Measurements from ENCODE around the gene SUPT6H.

The SUPT6H gene

GRCh38 chr17:28626818-28627217 lies 35.2 kb upstream of the SUPT6H start:
- H3K9me3 ChIP-seq (ENCODE audit: insufficient read depth, low read depth, low read length): no peaks in the 10 kb centered on the region
- no peak overlapping the region for H3K4me3 ChIP-seq (ENCODE audit: low read length)
- H3K27me3 ChIP-seq (ENCODE audit: insufficient read depth, low read length): no peaks in the 10 kb centered on the region
- no peak overlapping the region for H3K27ac ChIP-seq (ENCODE audit: low read length)
- no peak overlapping the region for H3K9ac ChIP-seq (ENCODE audit: low read depth, low read length)
- H3K4me1 ChIP-seq (ENCODE audit: insufficient read depth, low read length): no peaks in the 10 kb centered on the region
- H3K36me3 ChIP-seq (ENCODE audit: insufficient read depth, low read depth, low read length): peaks cover 93% of the 10 kb centered on the region

GRCh38 chr17:28634206-28634865 lies 27.7 kb upstream of the SUPT6H start:
- Histone ChIP-seq H3K27me3 (ENCODE audit: insufficient read depth, low read length) (no peaks in the 10 kb centered on the region), H3K27ac (ENCODE audit: low read length) (no peak overlapping the region), H3K9ac (ENCODE audit: low read depth, low read length) (no peak overlapping the region), H3K4me1 (ENCODE audit: insufficient read depth, low read length) (no peaks in the 10 kb centered on the region), H3K4me3 (ENCODE audit: low read length) (no peak overlapping the region), H3K9me3 (ENCODE audit: insufficient read depth, low read depth, low read length) (no peaks in the 10 kb centered on the region), H3K36me3 (ENCODE audit: insufficient read depth, low read depth, low read length) (peaks cover 100% of the 10 kb centered on the region)

- Histone ChIP-seq H3K9ac (ENCODE audit: low read depth, low read length) (no peak overlapping the region), H3K27ac (ENCODE audit: low read length) (no peak overlapping the region), H3K4me3 (ENCODE audit: low read length) (no peak overlapping the region), H3K36me3 (ENCODE audit: insufficient read depth, low read depth, low read length) (peaks cover 99% of the 10 kb centered on the region), H3K27me3 (ENCODE audit: insufficient read depth, low read length) (no peaks in the 10 kb centered on the region), H3K9me3 (ENCODE audit: insufficient read depth, low read depth, low read length) (no peaks in the 10 kb centered on the region), H3K4me1 (ENCODE audit: insufficient read depth, low read length) (no peaks in the 10 kb centered on the region)
Measured at GRCh38 chr17:28635506-28635905, 26.5 kb upstream of the SUPT6H start.

- no peak overlapping the region for H3K27ac ChIP-seq (ENCODE audit: low read length)
- no peak overlapping the region for H3K4me3 ChIP-seq (ENCODE audit: low read length)
- H3K4me1 ChIP-seq (ENCODE audit: insufficient read depth, low read length): peaks cover 5% of the 10 kb centered on the region; the same call in 1 of the 2 replicates
- H3K9ac ChIP-seq (ENCODE audit: low read depth, low read length): no peak overlapping the region
- H3K36me3 ChIP-seq (ENCODE audit: insufficient read depth, low read depth, low read length): peaks cover 71% of the 10 kb centered on the region
- no peaks in the 10 kb centered on the region for H3K9me3 ChIP-seq (ENCODE audit: insufficient read depth, low read depth, low read length)
- no peaks in the 10 kb centered on the region for H3K27me3 ChIP-seq (ENCODE audit: insufficient read depth, low read length)
Measured at GRCh38 chr17:28641579-28641978, 20.4 kb upstream of the SUPT6H start.

- Histone ChIP-seq H3K9me3 (ENCODE audit: insufficient read depth, low read depth, low read length) (no peaks in the 10 kb centered on the region), H3K27me3 (ENCODE audit: insufficient read depth, low read length) (no peaks in the 10 kb centered on the region), H3K36me3 (ENCODE audit: insufficient read depth, low read depth, low read length) (peaks cover 56% of the 10 kb centered on the region), H3K9ac (ENCODE audit: low read depth, low read length) (peak overlapping the region; percentile 84), H3K27ac (ENCODE audit: low read length) (peak overlapping the region; percentile 48), H3K4me1 (ENCODE audit: insufficient read depth, low read length) (peaks cover 5% of the 10 kb centered on the region; the same call in 1 of the 2 replicates), H3K4me3 (ENCODE audit: low read length) (peak overlapping the region; percentile 89)
Measured at GRCh38 chr17:28643983-28644786, 17.8 kb upstream of the SUPT6H start.

GRCh38 chr17:28644787-28645575 lies 17.0 kb upstream of the SUPT6H start, which contains the start of gene BLTP2:
TSS of gene BLTP2 (minus strand) at chr17:28645158. CDS start at chr17:28645056, 102 bp downstream.
- Histone ChIP-seq H3K9me3 (ENCODE audit: insufficient read depth, low read depth, low read length) (no peaks in the 10 kb centered on the region), H3K27me3 (ENCODE audit: insufficient read depth, low read length) (no peaks in the 10 kb centered on the region), H3K9ac (ENCODE audit: low read depth, low read length) (peak within 1 kb of the TSS; percentile 84), H3K4me1 (ENCODE audit: insufficient read depth, low read length) (peaks cover 5% of the 10 kb centered on the region; the same call in 1 of the 2 replicates), H3K36me3 (ENCODE audit: insufficient read depth, low read depth, low read length) (peaks cover 49% of the 10 kb centered on the region), H3K27ac (ENCODE audit: low read length) (peak within 1 kb of the TSS; percentile 61), H3K4me3 (ENCODE audit: low read length) (peak within 1 kb of the TSS; percentile 89)

GRCh38 chr17:28645576-28645939 lies 16.4 kb upstream of the SUPT6H start:
- Histone ChIP-seq H3K36me3 (ENCODE audit: insufficient read depth, low read depth, low read length) (peaks cover 44% of the 10 kb centered on the region), H3K4me1 (ENCODE audit: insufficient read depth, low read length) (peaks cover 5% of the 10 kb centered on the region; the same call in 1 of the 2 replicates), H3K27ac (ENCODE audit: low read length) (peak overlapping the region; percentile 61), H3K27me3 (ENCODE audit: insufficient read depth, low read length) (no peaks in the 10 kb centered on the region), H3K4me3 (ENCODE audit: low read length) (peak overlapping the region; percentile 89), H3K9ac (ENCODE audit: low read depth, low read length) (peak overlapping the region; percentile 84; the same call in 1 of the 2 replicates), H3K9me3 (ENCODE audit: insufficient read depth, low read depth, low read length) (no peaks in the 10 kb centered on the region)

GRCh38 chr17:28646039-28646754 lies 15.8 kb upstream of the SUPT6H start:
- Histone ChIP-seq H3K36me3 (ENCODE audit: insufficient read depth, low read depth, low read length) (peaks cover 44% of the 10 kb centered on the region), H3K4me3 (ENCODE audit: low read length) (peak overlapping the region; percentile 89; the same call in 1 of the 2 replicates), H3K27me3 (ENCODE audit: insufficient read depth, low read length) (no peaks in the 10 kb centered on the region), H3K27ac (ENCODE audit: low read length) (no peak overlapping the region), H3K9ac (ENCODE audit: low read depth, low read length) (peak overlapping the region; percentile 84; the same call in 1 of the 2 replicates), H3K4me1 (ENCODE audit: insufficient read depth, low read length) (peaks cover 5% of the 10 kb centered on the region; the same call in 1 of the 2 replicates), H3K9me3 (ENCODE audit: insufficient read depth, low read depth, low read length) (no peaks in the 10 kb centered on the region)

- Histone ChIP-seq H3K9ac (ENCODE audit: low read depth, low read length) (no peak overlapping the region), H3K9me3 (ENCODE audit: insufficient read depth, low read depth, low read length) (no peaks in the 10 kb centered on the region), H3K36me3 (ENCODE audit: insufficient read depth, low read depth, low read length) (peaks cover 36% of the 10 kb centered on the region), H3K4me3 (ENCODE audit: low read length) (no peak overlapping the region), H3K4me1 (ENCODE audit: insufficient read depth, low read length) (peaks cover 2% of the 10 kb centered on the region; the same call in 1 of the 2 replicates), H3K27ac (ENCODE audit: low read length) (no peak overlapping the region), H3K27me3 (ENCODE audit: insufficient read depth, low read length) (no peaks in the 10 kb centered on the region)
Measured at GRCh38 chr17:28648698-28649097, 13.3 kb upstream of the SUPT6H start.

- H3K4me3 ChIP-seq (ENCODE audit: low read length): no peak overlapping the region
- peaks cover 4% of the 10 kb centered on the region for H3K9me3 ChIP-seq (ENCODE audit: insufficient read depth, low read depth, low read length)
- no peaks in the 10 kb centered on the region for H3K27me3 ChIP-seq (ENCODE audit: insufficient read depth, low read length)
- peaks cover 48% of the 10 kb centered on the region for H3K36me3 ChIP-seq (ENCODE audit: insufficient read depth, low read depth, low read length)
- H3K9ac ChIP-seq (ENCODE audit: low read depth, low read length): no peak overlapping the region
- H3K27ac ChIP-seq (ENCODE audit: low read length): no peak overlapping the region
- H3K4me1 ChIP-seq (ENCODE audit: insufficient read depth, low read length): no peaks in the 10 kb centered on the region
Measured at GRCh38 chr17:28655160-28655559, 6.8 kb upstream of the SUPT6H start.

- Histone ChIP-seq H3K27ac (ENCODE audit: low read length) (no peak overlapping the region), H3K9me3 (ENCODE audit: insufficient read depth, low read depth, low read length) (peaks cover 8% of the 10 kb centered on the region), H3K27me3 (ENCODE audit: insufficient read depth, low read length) (no peaks in the 10 kb centered on the region), H3K36me3 (ENCODE audit: insufficient read depth, low read depth, low read length) (peaks cover 34% of the 10 kb centered on the region), H3K4me1 (ENCODE audit: insufficient read depth, low read length) (no peaks in the 10 kb centered on the region; the same call in 1 of the 2 replicates), H3K9ac (ENCODE audit: low read depth, low read length) (no peak overlapping the region), H3K4me3 (ENCODE audit: low read length) (no peak overlapping the region)
Measured at GRCh38 chr17:28657756-28658155, 4.2 kb upstream of the SUPT6H start.
